Bronchial epithelial cell (primary cell): Measurements from ENCODE around the gene DNAH12. TPM values are rescaled to one million over a fixed set of nuclear protein-coding genes. Genes with fewer than 3 reads are reported as not detected.
A peak's percentile ranks its signal among the peaks of the same experiment; 100 is the strongest.

Experiments used
- DNase-seq: peaks from one replicate; pipeline ENCODE4 v3.0.0-alpha.2; 2010; ENCODE audit warnings: low read depth
- FAIRE-seq: peaks from 2 replicates; lab custom pipeline; 2011; peaks lifted over from hg19 to GRCh38; lab: Jason Lieb, UNC
- H3K27me3 ChIP-seq: 2 replicates; pipeline ENCODE4 v1.5.1; 2011; ENCODE audit warnings: low read length; ENCODE audit not compliant: control insufficient read depth, insufficient read depth
- H3K36me3 ChIP-seq: 2 replicates; pipeline ENCODE4 v1.5.1; 2011; ENCODE audit warnings: low read length; ENCODE audit not compliant: control insufficient read depth, insufficient read depth
- H3K4me3 ChIP-seq: 2 replicates; pipeline ENCODE4 v1.5.1; 2011; ENCODE audit warnings: mild to moderate bottlenecking, low read depth, low read length, control low read depth
- CTCF ChIP-seq: IDR thresholded peaks from 2 replicates; pipeline ENCODE4 v1.5.1; 2011; ENCODE audit warnings: mild to moderate bottlenecking, moderate library complexity, low read length, control low read depth, inconsistent platforms; ENCODE audit not compliant: insufficient read depth, severe bottlenecking
- total RNA-seq: library from RNA; depleted of rRNA; stranded (reverse); fragments of >200 nt; gene quantifications from 2 replicates; pipeline ENCODE4 v1.2.1, GENCODE V29; 2014

Gene DNAH12
- total RNA-seq, 1 donor from 2014 or later: under 0.01 TPM

GRCh38 chr3:57261929-57262328, 282.2 kb downstream of the DNAH12 start:
- no peaks in the 10 kb centered on the region for H3K36me3 ChIP-seq
- DNase-seq: no peak
- TF ChIP-seq CTCF: no peak
- no peak overlapping the region for H3K4me3 ChIP-seq
- H3K27me3 ChIP-seq: no peaks in the 10 kb centered on the region
- no peak for FAIRE-seq

- FAIRE-seq (no peak), DNase-seq (no peak)
Observed at GRCh38 chr3:57261119-57261518, 283.0 kb downstream of the DNAH12 start.

GRCh38 chr3:57257678-57258077, 286.5 kb downstream of the DNAH12 start:
- DNase-seq (peak; percentile 54), FAIRE-seq (no peak)
- no peaks in the 10 kb centered on the region for H3K27me3 ChIP-seq
- no peaks in the 10 kb centered on the region for H3K36me3 ChIP-seq
- TF ChIP-seq CTCF: no peak
- H3K4me3 ChIP-seq: no peak overlapping the region

More at GRCh38 chr3:57261119-57261518, 283.0 kb downstream of the DNAH12 start:
- Histone ChIP-seq H3K27me3 (no peaks in the 10 kb centered on the region), H3K4me3 (no peak overlapping the region), H3K36me3 (no peaks in the 10 kb centered on the region)
- no peak for TF ChIP-seq CTCF

- Histone ChIP-seq H3K4me3 (no peak overlapping the region), H3K27me3 (no peaks in the 10 kb centered on the region), H3K36me3 (peaks cover 1% of the 10 kb centered on the region)
- no peak for TF ChIP-seq CTCF
- no peak for FAIRE-seq
- no peak for DNase-seq
Observed at GRCh38 chr3:57256844-57257243, 287.3 kb downstream of the DNAH12 start.

- Histone ChIP-seq H3K27me3 (no peaks in the 10 kb centered on the region), H3K4me3 (no peak overlapping the region), H3K36me3 (peaks cover 4% of the 10 kb centered on the region)
- TF ChIP-seq CTCF: no peak
- DNase-seq (no peak), FAIRE-seq (no peak)
Observed at GRCh38 chr3:57252404-57252803, 291.7 kb downstream of the DNAH12 start.

- FAIRE-seq: no peak
- H3K27me3 ChIP-seq: no peaks in the 10 kb centered on the region
- peaks cover 5% of the 10 kb centered on the region for H3K36me3 ChIP-seq
- no peak for TF ChIP-seq CTCF
- no peak overlapping the region for H3K4me3 ChIP-seq
- DNase-seq: no peak
Observed at GRCh38 chr3:57244946-57245345, 299.2 kb downstream of the DNAH12 start.
